T-helper 1 cell treated with Interleukin-12 subunit alpha and Interleukin-12 subunit beta and Interleukin-4 antibody, amounts not matched to agents 30 μg/mL and 1 μg/mL, for 36 hours (primary cell): Measurements from ENCODE around the gene MRPL2.
"Not testable (repeated sequence)": the region's sequence is repeated elsewhere in the genome, so short reads cannot be mapped to it uniquely, and the experiment has no call there.

Source experiments
- H3K27ac Mint-ChIP-seq: one replicate; pipeline ENCODE4 v1.8.0; 2021; ENCODE audit warnings: mild to moderate bottlenecking, mixed read lengths
- H3K27me3 Mint-ChIP-seq: one replicate; pipeline ENCODE4 v1.8.0; 2021; ENCODE audit warnings: low read depth, mixed read lengths
- H3K36me3 Mint-ChIP-seq: one replicate; pipeline ENCODE4 v1.8.0; 2021; ENCODE audit warnings: low read depth, mixed read lengths
- H3K4me1 Mint-ChIP-seq: one replicate; pipeline ENCODE4 v1.8.0; 2021; ENCODE audit warnings: low read depth, mixed read lengths
- H3K4me3 Mint-ChIP-seq: one replicate; pipeline ENCODE4 v1.8.0; 2021; ENCODE audit warnings: mild to moderate bottlenecking, moderate library complexity, mixed read lengths
- H3K9me3 Mint-ChIP-seq: one replicate; pipeline ENCODE4 v1.8.0; 2021; ENCODE audit warnings: mixed read lengths

MRPL2 gene

GRCh38 chr6:43050981-43051380 lies 8.3 kb downstream of the MRPL2 start:
- Mint-ChIP-seq H3K4me3 (no peak overlapping the region), H3K9me3 (no peaks in the 10 kb centered on the region), H3K4me1 (peaks cover 25% of the 10 kb centered on the region), H3K36me3 (peaks cover 28% of the 10 kb centered on the region), H3K27me3 (no peaks in the 10 kb centered on the region), H3K27ac (no peak overlapping the region)

- H3K9me3 Mint-ChIP-seq: no peaks in the 10 kb centered on the region
- no peaks in the 10 kb centered on the region for H3K27me3 Mint-ChIP-seq
- H3K4me1 Mint-ChIP-seq: peaks cover 17% of the 10 kb centered on the region
- H3K4me3 Mint-ChIP-seq: no peak overlapping the region
- peaks cover 21% of the 10 kb centered on the region for H3K36me3 Mint-ChIP-seq
- H3K27ac Mint-ChIP-seq: no peak overlapping the region
These were observed 11.2 kb downstream of the MRPL2 start for GRCh38 chr6:43047998-43048397.

- no peaks in the 10 kb centered on the region for H3K9me3 Mint-ChIP-seq
- H3K36me3 Mint-ChIP-seq: peaks cover 21% of the 10 kb centered on the region
- peaks cover 4% of the 10 kb centered on the region for H3K4me1 Mint-ChIP-seq
- H3K4me3 Mint-ChIP-seq: no peak overlapping the region
- H3K27ac Mint-ChIP-seq: no peak overlapping the region
- no peaks in the 10 kb centered on the region for H3K27me3 Mint-ChIP-seq
These were observed 13.8 kb downstream of the MRPL2 start for GRCh38 chr6:43045371-43045930.

- Mint-ChIP-seq H3K36me3 (peaks cover 13% of the 10 kb centered on the region), H3K4me1 (peaks cover 1% of the 10 kb centered on the region), H3K27me3 (no peaks in the 10 kb centered on the region), H3K4me3 (no peak overlapping the region), H3K9me3 (no peaks in the 10 kb centered on the region), H3K27ac (no peak overlapping the region)
These were observed 15.9 kb downstream of the MRPL2 start for GRCh38 chr6:43043310-43043709.

- not testable (repeated sequence) for H3K9me3 Mint-ChIP-seq, H3K4me3 Mint-ChIP-seq, H3K27me3 Mint-ChIP-seq, H3K4me1 Mint-ChIP-seq, H3K27ac Mint-ChIP-seq
- H3K36me3 Mint-ChIP-seq: peaks cover 19% of the 10 kb centered on the region
These were observed 17.8 kb downstream of the MRPL2 start for GRCh38 chr6:43041475-43041874.

GRCh38 chr6:43040542-43041257 lies 18.5 kb downstream of the MRPL2 start:
- H3K9me3 Mint-ChIP-seq: no peaks in the 10 kb centered on the region
- peaks cover 21% of the 10 kb centered on the region for H3K36me3 Mint-ChIP-seq
- no peaks in the 10 kb centered on the region for H3K27me3 Mint-ChIP-seq
- no peak overlapping the region for H3K4me3 Mint-ChIP-seq
- no peak overlapping the region for H3K27ac Mint-ChIP-seq
- H3K4me1 Mint-ChIP-seq: no peaks in the 10 kb centered on the region

GRCh38 chr6:43038727-43039126 lies 20.5 kb downstream of the MRPL2 start:
- Mint-ChIP-seq H3K4me3 (no peak overlapping the region), H3K4me1 (no peaks in the 10 kb centered on the region), H3K27ac (no peak overlapping the region), H3K9me3 (no peaks in the 10 kb centered on the region), H3K36me3 (peaks cover 25% of the 10 kb centered on the region), H3K27me3 (no peaks in the 10 kb centered on the region)

- H3K27me3 Mint-ChIP-seq: no peaks in the 10 kb centered on the region
- no peak overlapping the region for H3K27ac Mint-ChIP-seq
- no peaks in the 10 kb centered on the region for H3K9me3 Mint-ChIP-seq
- H3K4me1 Mint-ChIP-seq: no peaks in the 10 kb centered on the region
- H3K36me3 Mint-ChIP-seq: peaks cover 28% of the 10 kb centered on the region
- H3K4me3 Mint-ChIP-seq: no peak overlapping the region
These were observed 21.5 kb downstream of the MRPL2 start for GRCh38 chr6:43037706-43038105.

- H3K27me3 Mint-ChIP-seq: no peaks in the 10 kb centered on the region
- no peak overlapping the region for H3K4me3 Mint-ChIP-seq
- H3K27ac Mint-ChIP-seq: no peak overlapping the region
- no peaks in the 10 kb centered on the region for H3K9me3 Mint-ChIP-seq
- H3K4me1 Mint-ChIP-seq: no peaks in the 10 kb centered on the region
- H3K36me3 Mint-ChIP-seq: peaks cover 27% of the 10 kb centered on the region
These were observed 22.0 kb downstream of the MRPL2 start for GRCh38 chr6:43037197-43037596.

GRCh38 chr6:43036712-43037111 lies 22.5 kb downstream of the MRPL2 start:
- Mint-ChIP-seq H3K4me3 (no peak overlapping the region), H3K4me1 (no peaks in the 10 kb centered on the region), H3K9me3 (no peaks in the 10 kb centered on the region), H3K27ac (no peak overlapping the region), H3K36me3 (peaks cover 28% of the 10 kb centered on the region), H3K27me3 (no peaks in the 10 kb centered on the region)

- Mint-ChIP-seq H3K9me3 (no peaks in the 10 kb centered on the region), H3K4me1 (no peaks in the 10 kb centered on the region), H3K27me3 (no peaks in the 10 kb centered on the region), H3K27ac (no peak overlapping the region), H3K4me3 (no peak overlapping the region), H3K36me3 (peaks cover 28% of the 10 kb centered on the region)
These were observed 23.6 kb downstream of the MRPL2 start for GRCh38 chr6:43035495-43036194.

- H3K9me3 Mint-ChIP-seq: no peaks in the 10 kb centered on the region
- H3K4me3 Mint-ChIP-seq: no peak overlapping the region
- no peaks in the 10 kb centered on the region for H3K27me3 Mint-ChIP-seq
- no peak overlapping the region for H3K27ac Mint-ChIP-seq
- H3K4me1 Mint-ChIP-seq: no peaks in the 10 kb centered on the region
- peaks cover 35% of the 10 kb centered on the region for H3K36me3 Mint-ChIP-seq
These were observed 25.1 kb downstream of the MRPL2 start for GRCh38 chr6:43034190-43034525.

- no peaks in the 10 kb centered on the region for H3K9me3 Mint-ChIP-seq
These were observed 25.6 kb downstream of the MRPL2 start for GRCh38 chr6:43033496-43034189.

GRCh38 chr6:43032326-43032725 lies 26.9 kb downstream of the MRPL2 start:
- H3K27ac Mint-ChIP-seq: no peak overlapping the region

More at GRCh38 chr6:43033496-43034189, 25.6 kb downstream of the MRPL2 start:
- Mint-ChIP-seq H3K27ac (no peak overlapping the region), H3K36me3 (peaks cover 39% of the 10 kb centered on the region), H3K4me3 (no peak overlapping the region), H3K27me3 (no peaks in the 10 kb centered on the region), H3K4me1 (no peaks in the 10 kb centered on the region)

GRCh38 chr6:43029120-43029519 lies 30.1 kb downstream of the MRPL2 start:
- no peaks in the 10 kb centered on the region for H3K27me3 Mint-ChIP-seq
- H3K4me1 Mint-ChIP-seq: peaks cover 9% of the 10 kb centered on the region
- H3K27ac Mint-ChIP-seq: no peak overlapping the region
- H3K4me3 Mint-ChIP-seq: no peak overlapping the region
- no peaks in the 10 kb centered on the region for H3K9me3 Mint-ChIP-seq
- peaks cover 50% of the 10 kb centered on the region for H3K36me3 Mint-ChIP-seq

More at GRCh38 chr6:43032326-43032725, 26.9 kb downstream of the MRPL2 start:
- no peak overlapping the region for H3K4me3 Mint-ChIP-seq
- peaks cover 40% of the 10 kb centered on the region for H3K36me3 Mint-ChIP-seq
- H3K4me1 Mint-ChIP-seq: no peaks in the 10 kb centered on the region
- H3K9me3 Mint-ChIP-seq: no peaks in the 10 kb centered on the region
- no peaks in the 10 kb centered on the region for H3K27me3 Mint-ChIP-seq
